Measurements from ENCODE around the gene IKZF2.

IKZF2 gene

GRCh38 chr2:212995920-212996319 is 155.5 kb downstream of the IKZF2 start:
- no peak for DNase-seq

- DNase-seq = no peak
Measured at GRCh38 chr2:212994976-212995375, 156.4 kb downstream of the IKZF2 start.

- no peak for DNase-seq
Measured at GRCh38 chr2:212991120-212991519, 160.3 kb downstream of the IKZF2 start.

- no peak for DNase-seq
Measured at GRCh38 chr2:212990697-212991096, 160.7 kb downstream of the IKZF2 start.

- DNase-seq = no peak
Measured at GRCh38 chr2:212987492-212987891, 163.9 kb downstream of the IKZF2 start.

- no peak for DNase-seq
Measured at GRCh38 chr2:212984129-212984528, 167.3 kb downstream of the IKZF2 start.

- no peak for DNase-seq
Measured at GRCh38 chr2:212979799-212980198, 171.6 kb downstream of the IKZF2 start.

- no peak for DNase-seq
Measured at GRCh38 chr2:212979046-212979612, 172.3 kb downstream of the IKZF2 start.

- DNase-seq = no peak
Measured at GRCh38 chr2:212977152-212977551, 174.3 kb downstream of the IKZF2 start.

GRCh38 chr2:212975333-212975732 is 176.1 kb downstream of the IKZF2 start:
- no peak for DNase-seq

- DNase-seq = no peak
Measured at GRCh38 chr2:212974692-212975091, 176.7 kb downstream of the IKZF2 start.

GRCh38 chr2:212973347-212973746 is 178.1 kb downstream of the IKZF2 start:
- DNase-seq = no peak

- no peak for DNase-seq
Measured at GRCh38 chr2:212970132-212970531, 181.3 kb downstream of the IKZF2 start.

GRCh38 chr2:212968284-212969081 is 182.9 kb downstream of the IKZF2 start:
- DNase-seq = no peak

GRCh38 chr2:212966884-212967283 is 184.5 kb downstream of the IKZF2 start:
- peak; percentile 23 for DNase-seq

GRCh38 chr2:212962691-212963090 is 188.7 kb downstream of the IKZF2 start:
- DNase-seq = no peak

GRCh38 chr2:212961255-212961654 is 190.2 kb downstream of the IKZF2 start:
- no peak for DNase-seq

GRCh38 chr2:212960336-212960735 is 191.1 kb downstream of the IKZF2 start:
- DNase-seq = no peak

GRCh38 chr2:212959471-212960117 is 191.8 kb downstream of the IKZF2 start:
- DNase-seq = no peak

GRCh38 chr2:212958757-212959295 is 192.6 kb downstream of the IKZF2 start:
- DNase-seq = no peak

GRCh38 chr2:212958133-212958532 is 193.3 kb downstream of the IKZF2 start:
- DNase-seq = no peak

- no peak for DNase-seq
Measured at GRCh38 chr2:212957624-212958023, 193.8 kb downstream of the IKZF2 start.

- DNase-seq = no peak
Measured at GRCh38 chr2:212956665-212957607, 194.5 kb downstream of the IKZF2 start.
